SU-DHL-6 (cell line): Measurements from ENCODE around the gene LRRK2.

Experiments used
- EZH2phosphoT487 ChIP-seq: fragments of 200-600 bp; sonication (generic), shearing (Covaris generic); conservative IDR thresholded peaks from 2 replicates; pipeline ENCODE4 v1.6.1; 2018; ENCODE audit warnings: mild to moderate bottlenecking, antibody characterized with exemption, low read length, moderate library complexity, mixed read lengths
- TF ChIP-seq, protein P1 (sequence below): fragments of 200-600 bp; sonication (generic); IDR thresholded peaks from one replicate; pipeline ENCODE4 v1.5.1; 2017; ENCODE audit warnings: antibody characterized with exemption, mild to moderate bottlenecking, low read length, moderate library complexity; ENCODE audit not compliant: insufficient read depth, poor library complexity, severe bottlenecking

DNA sequence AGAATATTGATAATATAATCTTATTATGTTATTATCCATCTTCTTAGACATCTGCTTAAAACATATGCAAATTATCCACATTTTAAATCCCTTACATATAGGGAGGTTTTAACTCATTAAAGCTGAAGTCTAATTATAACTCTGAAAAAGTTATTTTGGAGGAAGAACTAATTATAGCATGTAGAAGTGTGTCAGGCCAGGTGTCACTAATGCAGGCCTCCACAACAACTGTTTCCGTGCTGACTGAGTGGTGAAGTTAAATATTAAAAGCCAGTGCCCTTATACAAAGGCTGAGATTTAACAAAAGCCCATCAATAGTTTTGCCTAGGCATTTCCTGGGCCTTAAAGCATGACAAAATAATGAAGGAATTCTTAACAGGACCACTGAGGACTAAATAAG, 157.4 kb downstream of the LRRK2 start:
- TF ChIP-seq, protein P1, sequence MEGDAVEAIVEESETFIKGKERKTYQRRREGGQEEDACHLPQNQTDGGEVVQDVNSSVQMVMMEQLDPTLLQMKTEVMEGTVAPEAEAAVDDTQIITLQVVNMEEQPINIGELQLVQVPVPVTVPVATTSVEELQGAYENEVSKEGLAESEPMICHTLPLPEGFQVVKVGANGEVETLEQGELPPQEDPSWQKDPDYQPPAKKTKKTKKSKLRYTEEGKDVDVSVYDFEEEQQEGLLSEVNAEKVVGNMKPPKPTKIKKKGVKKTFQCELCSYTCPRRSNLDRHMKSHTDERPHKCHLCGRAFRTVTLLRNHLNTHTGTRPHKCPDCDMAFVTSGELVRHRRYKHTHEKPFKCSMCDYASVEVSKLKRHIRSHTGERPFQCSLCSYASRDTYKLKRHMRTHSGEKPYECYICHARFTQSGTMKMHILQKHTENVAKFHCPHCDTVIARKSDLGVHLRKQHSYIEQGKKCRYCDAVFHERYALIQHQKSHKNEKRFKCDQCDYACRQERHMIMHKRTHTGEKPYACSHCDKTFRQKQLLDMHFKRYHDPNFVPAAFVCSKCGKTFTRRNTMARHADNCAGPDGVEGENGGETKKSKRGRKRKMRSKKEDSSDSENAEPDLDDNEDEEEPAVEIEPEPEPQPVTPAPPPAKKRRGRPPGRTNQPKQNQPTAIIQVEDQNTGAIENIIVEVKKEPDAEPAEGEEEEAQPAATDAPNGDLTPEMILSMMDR = no peak
- no peak for TF ChIP-seq EZH2phosphoT487
